ENCODE results near the gene TMEM79. TPM values are rescaled to one million over a fixed set of nuclear protein-coding genes. Genes with fewer than 3 reads are reported as not detected.

The TMEM79 gene
- total RNA-seq, 1 experiment from 2014 or later: 10.7 TPM

DNA sequence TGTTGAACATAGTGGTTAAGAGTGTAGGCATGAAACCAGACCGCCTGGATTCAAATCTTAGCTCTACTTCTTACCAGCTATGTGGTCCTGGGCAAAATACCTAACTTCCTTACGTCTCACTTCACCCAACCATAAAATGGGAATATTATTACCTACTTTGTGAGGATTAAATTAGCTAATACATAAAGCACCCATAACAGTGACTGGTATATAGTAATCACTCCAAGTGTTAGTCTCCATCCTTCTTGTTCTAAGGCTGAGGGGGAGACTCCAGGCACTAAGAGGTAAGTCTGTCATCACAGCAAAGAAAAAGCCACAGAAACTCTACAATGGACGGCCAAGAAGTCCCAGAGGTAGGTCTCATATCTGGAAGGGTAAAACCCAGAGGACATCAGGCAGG lies 4.3 kb upstream of the TMEM79 start:
- peaks cover 9% of the 10 kb centered on the region for H3K36me3 ChIP-seq (ENCODE audit: control insufficient read depth, insufficient read depth, low read length)
- ChIA-PET POLR2A (interaction anchor here (0.5 kb wide), 1 partner anchor 114 kb away, joined by 3 read pairs; no protein-coding TSS in a partner anchor), CTCF (no interaction called here)
- H3K4me1 Mint-ChIP-seq (ENCODE audit: low read depth, unreplicated experiment): peaks cover 24% of the 10 kb centered on the region
- H3K4me3 ChIP-seq (ENCODE audit: low read depth, low read length): no peak overlapping the region
- TF ChIP-seq, protein P1, sequence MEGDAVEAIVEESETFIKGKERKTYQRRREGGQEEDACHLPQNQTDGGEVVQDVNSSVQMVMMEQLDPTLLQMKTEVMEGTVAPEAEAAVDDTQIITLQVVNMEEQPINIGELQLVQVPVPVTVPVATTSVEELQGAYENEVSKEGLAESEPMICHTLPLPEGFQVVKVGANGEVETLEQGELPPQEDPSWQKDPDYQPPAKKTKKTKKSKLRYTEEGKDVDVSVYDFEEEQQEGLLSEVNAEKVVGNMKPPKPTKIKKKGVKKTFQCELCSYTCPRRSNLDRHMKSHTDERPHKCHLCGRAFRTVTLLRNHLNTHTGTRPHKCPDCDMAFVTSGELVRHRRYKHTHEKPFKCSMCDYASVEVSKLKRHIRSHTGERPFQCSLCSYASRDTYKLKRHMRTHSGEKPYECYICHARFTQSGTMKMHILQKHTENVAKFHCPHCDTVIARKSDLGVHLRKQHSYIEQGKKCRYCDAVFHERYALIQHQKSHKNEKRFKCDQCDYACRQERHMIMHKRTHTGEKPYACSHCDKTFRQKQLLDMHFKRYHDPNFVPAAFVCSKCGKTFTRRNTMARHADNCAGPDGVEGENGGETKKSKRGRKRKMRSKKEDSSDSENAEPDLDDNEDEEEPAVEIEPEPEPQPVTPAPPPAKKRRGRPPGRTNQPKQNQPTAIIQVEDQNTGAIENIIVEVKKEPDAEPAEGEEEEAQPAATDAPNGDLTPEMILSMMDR (IDR thresholded peaks at IDR 0.05; ENCODE audit: insufficient read depth in 1 of 2, low read depth in 1 of 2, low read length in 1 of 2, severe bottlenecking in 1 of 2, unreplicated experiment in 1 of 2): no peak
- peaks cover 59% of the 10 kb centered on the region for H3K36me3 Mint-ChIP-seq (ENCODE audit: insufficient read depth, unreplicated experiment)
- H3K9me3 Mint-ChIP-seq (ENCODE audit: unreplicated experiment): no peaks in the 10 kb centered on the region
- no TSS peak for BruUV-seq (replicated peaks)
- H3K27ac Mint-ChIP-seq (ENCODE audit: unreplicated experiment): no peak overlapping the region
- no peaks in the 10 kb centered on the region for H3K9me3 ChIP-seq
- intact Hi-C loops (cut with micrococcal nuclease; ENCODE audit: unreplicated experiment): no loop called here
- no peaks in the 10 kb centered on the region for H3K27me3 ChIP-seq (replicated peaks; ENCODE audit: control insufficient read depth, insufficient read depth, low read length)
- no peak overlapping the region for H3K4me3 Mint-ChIP-seq (ENCODE audit: unreplicated experiment)
- H3K27me3 Mint-ChIP-seq (ENCODE audit: insufficient read depth, unreplicated experiment): no peaks in the 10 kb centered on the region
- peaks cover 21% of the 10 kb centered on the region for H3K4me1 ChIP-seq
- DNase-seq: no peak

DNA sequence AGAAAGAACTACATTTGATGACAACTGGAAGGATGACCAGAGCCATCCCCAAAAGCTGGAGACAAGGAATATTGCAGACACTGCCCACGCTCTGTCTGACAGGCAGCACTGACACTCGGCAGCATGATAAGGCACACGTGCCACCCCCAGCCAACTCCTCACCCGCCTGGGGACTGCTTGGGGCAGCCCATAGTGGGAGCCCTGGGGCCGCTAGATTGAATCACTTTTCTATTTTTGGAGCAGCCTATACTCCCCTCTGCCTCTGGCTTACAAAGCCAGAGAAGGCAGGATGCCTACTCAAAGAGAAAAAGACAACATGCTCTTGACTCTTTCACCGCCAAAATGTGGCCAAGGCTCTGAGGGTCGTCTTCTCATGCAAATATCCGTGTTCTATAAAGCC lies 2.8 kb upstream of the TMEM79 start:
- H3K27me3 Mint-ChIP-seq (ENCODE audit: insufficient read depth, unreplicated experiment): no peaks in the 10 kb centered on the region
- no peak for DNase-seq
- TF ChIP-seq, protein P1 (IDR thresholded peaks at IDR 0.05; ENCODE audit: insufficient read depth in 1 of 2, low read depth in 1 of 2, low read length in 1 of 2, severe bottlenecking in 1 of 2, unreplicated experiment in 1 of 2): no peak
- Histone ChIP-seq H3K27me3 (replicated peaks; ENCODE audit: control insufficient read depth, insufficient read depth, low read length) (no peaks in the 10 kb centered on the region), H3K4me1 (peaks cover 24% of the 10 kb centered on the region), H3K9me3 (no peaks in the 10 kb centered on the region), H3K36me3 (ENCODE audit: control insufficient read depth, insufficient read depth, low read length) (peaks cover 9% of the 10 kb centered on the region), H3K4me3 (ENCODE audit: low read depth, low read length) (peak overlapping the region; percentile 78)
- BruUV-seq (replicated peaks): no TSS peak
- CTCF ChIA-PET: interaction anchor here (0.6 to 3.7 kb wide), 2 partner anchors 38 to 56 kb away, joined by 5 to 22 read pairs; no protein-coding TSS in a partner anchor
- peak overlapping the region; percentile 78 for H3K4me3 Mint-ChIP-seq (ENCODE audit: unreplicated experiment)
- peak overlapping the region; percentile 61 for H3K27ac Mint-ChIP-seq (ENCODE audit: unreplicated experiment)
- peaks cover 24% of the 10 kb centered on the region for H3K4me1 Mint-ChIP-seq (ENCODE audit: low read depth, unreplicated experiment)
- peaks cover 45% of the 10 kb centered on the region for H3K36me3 Mint-ChIP-seq (ENCODE audit: insufficient read depth, unreplicated experiment)
- no peaks in the 10 kb centered on the region for H3K9me3 Mint-ChIP-seq (ENCODE audit: unreplicated experiment)
- POLR2A ChIA-PET: interaction anchor here (0.6 to 1.0 kb wide), 2 partner anchors 63 to 68 kb away, joined by 3 read pairs; partner anchors contain the start of gene PMF1
- intact Hi-C loops (cut with micrococcal nuclease; ENCODE audit: unreplicated experiment): no loop called here

DNA sequence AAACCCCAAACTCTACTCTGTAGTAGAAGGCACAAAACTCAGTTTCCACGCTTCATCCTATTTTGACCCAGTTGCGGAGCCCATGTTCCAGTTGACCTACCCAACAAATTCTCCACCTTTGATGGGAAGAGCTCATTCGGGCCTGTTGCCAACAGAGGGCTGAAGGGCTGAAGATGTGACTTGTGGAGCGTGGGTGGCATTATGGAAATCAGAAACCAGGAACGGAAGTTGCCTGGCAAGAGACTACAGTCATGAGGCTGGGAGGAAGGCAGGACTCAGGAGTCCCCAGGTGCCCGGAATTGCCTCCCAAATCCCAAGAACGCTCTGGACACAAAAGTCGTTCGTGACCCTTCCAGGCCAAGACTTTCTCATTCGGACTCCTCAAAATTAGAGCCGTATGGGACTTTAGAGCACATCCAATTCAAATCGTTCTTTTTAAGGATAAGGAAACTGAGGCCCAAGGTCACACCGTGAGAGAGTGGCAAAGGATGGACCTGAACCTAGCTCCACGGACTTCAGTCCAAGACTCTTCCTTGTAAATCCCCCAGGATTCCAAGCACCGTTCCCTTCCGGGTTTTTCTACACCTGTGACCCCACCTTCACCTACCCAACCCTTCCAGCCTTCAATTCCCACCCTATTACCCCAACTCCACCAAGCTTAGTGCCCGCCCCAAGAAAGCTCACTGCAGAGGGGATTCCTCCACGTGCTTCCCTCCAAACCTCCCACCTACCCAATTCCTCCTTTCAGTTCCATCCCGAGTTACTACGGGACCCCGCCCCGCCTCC lies 2.2 kb upstream of the TMEM79 start:
- Mint-ChIP-seq H3K9me3 (ENCODE audit: unreplicated experiment) (no peaks in the 10 kb centered on the region), H3K4me1 (ENCODE audit: low read depth, unreplicated experiment) (peaks cover 24% of the 10 kb centered on the region), H3K27ac (ENCODE audit: unreplicated experiment) (peak overlapping the region; percentile 61), H3K4me3 (ENCODE audit: unreplicated experiment) (peak overlapping the region; percentile 78), H3K27me3 (ENCODE audit: insufficient read depth, unreplicated experiment) (no peaks in the 10 kb centered on the region), H3K36me3 (ENCODE audit: insufficient read depth, unreplicated experiment) (peaks cover 39% of the 10 kb centered on the region)
- Histone ChIP-seq H3K9me3 (no peaks in the 10 kb centered on the region), H3K4me3 (ENCODE audit: low read depth, low read length) (peak overlapping the region; percentile 78), H3K36me3 (ENCODE audit: control insufficient read depth, insufficient read depth, low read length) (peaks cover 9% of the 10 kb centered on the region), H3K4me1 (peaks cover 24% of the 10 kb centered on the region), H3K27me3 (replicated peaks; ENCODE audit: control insufficient read depth, insufficient read depth, low read length) (no peaks in the 10 kb centered on the region)
- ChIA-PET POLR2A (interaction anchor here (0.6 to 2.3 kb wide), 10 partner anchors 9 to 304 kb away, joined by 3 to 13 read pairs (median 6); partner anchors contain the start of genes ARHGEF2, CCT3, GLMP and MEF2D), CTCF (interaction anchor here (0.6 to 3.7 kb wide), 9 partner anchors 38 to 378 kb away, joined by 3 to 22 read pairs (median 5); partner anchors contain the start of gene SLC25A44)
- BruUV-seq (replicated peaks): TSS peak; percentile 43
- intact Hi-C loops (cut with micrococcal nuclease; ENCODE audit: unreplicated experiment): loop anchor here (1.0 kb wide), 1 partner anchor 56 kb away; the partner anchor contains the start of genes CCT3 and TSACC
- DNase-seq: no peak
- TF ChIP-seq, protein P1 (IDR thresholded peaks at IDR 0.05; ENCODE audit: insufficient read depth in 1 of 2, low read depth in 1 of 2, low read length in 1 of 2, severe bottlenecking in 1 of 2, unreplicated experiment in 1 of 2): no peak
